ENCODE measurements around the gene COPA. TPM values are rescaled to one million over a fixed set of nuclear protein-coding genes. Genes with fewer than 3 reads are reported as not detected.

COPA gene
- total and polyA plus RNA-seq, 5 experiments from 2014 or later = 101 to 124 (median 120) TPM

DNA sequence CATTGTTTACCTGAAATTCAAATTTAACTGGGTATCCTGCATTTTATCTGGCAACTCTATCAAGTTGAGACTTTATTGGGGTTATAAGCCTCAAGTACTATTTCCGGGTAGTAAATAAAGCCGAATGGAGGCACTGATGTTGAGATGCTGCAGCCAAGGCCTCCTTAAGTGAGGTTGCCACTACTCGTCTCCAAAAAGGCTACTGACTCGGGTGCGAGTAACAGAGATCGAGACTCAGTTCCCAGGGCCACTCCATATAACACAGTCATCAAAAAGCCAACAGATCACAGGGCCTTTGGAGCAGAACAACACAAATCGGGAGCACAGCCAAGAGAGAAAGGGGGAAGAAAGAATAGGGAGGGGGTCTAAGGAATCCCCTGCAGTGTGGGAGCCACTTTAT, 524 bp downstream of the COPA start:
- peak; percentile 1 to 2 for ATAC-seq
- Mint-ChIP-seq H3K4me3 (peak overlapping the region; percentile 95 to 100 (median 100)), H3K4me1 (peaks cover 31 to 78% (median 61%) of the 10 kb centered on the region in 4 donors), H3K36me3 (peaks cover 10 to 51% (median 11%) of the 10 kb centered on the region in 3 donors), H3K27ac (peak overlapping the region; percentile 100), H3K27me3 (no peaks in the 10 kb centered on the region), H3K9me3 (no peaks in the 10 kb centered on the region)
- POLR2A ChIA-PET = no interaction called here
- DNase-seq = no peak

DNA sequence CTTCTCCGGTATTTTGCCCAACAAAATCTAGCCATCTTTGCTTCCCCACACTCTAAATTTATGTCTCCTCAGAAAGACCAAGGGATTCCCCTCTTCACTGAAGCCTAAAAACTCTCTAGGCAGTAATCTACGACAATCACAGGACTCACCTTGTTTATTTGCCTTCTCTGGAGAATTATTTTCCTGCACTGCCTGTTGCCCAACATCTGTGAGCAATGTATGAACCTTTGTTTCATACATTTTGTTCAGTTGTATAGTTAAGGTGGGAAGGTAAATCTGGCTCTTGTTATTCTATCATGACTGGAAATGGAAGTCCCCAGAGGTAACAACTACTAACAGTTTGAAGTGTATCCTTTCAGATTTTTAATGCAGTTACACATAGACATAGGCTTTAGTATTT, 2.2 kb downstream of the COPA start:
- Mint-ChIP-seq H3K9me3 (no peaks in the 10 kb centered on the region), H3K27ac (peak overlapping the region in 9 of 10 donors; percentile 17 to 100 (median 58)), H3K4me3 (peak overlapping the region in 7 of 10 donors; percentile 9 to 100 (median 95)), H3K4me1 (peaks cover 28 to 63% (median 52%) of the 10 kb centered on the region in 4 donors), H3K27me3 (no peaks in the 10 kb centered on the region), H3K36me3 (peaks cover 10 to 55% (median 11%) of the 10 kb centered on the region in 3 donors)
- no peak for DNase-seq
- POLR2A ChIA-PET = no interaction called here
- no peak for ATAC-seq

DNA sequence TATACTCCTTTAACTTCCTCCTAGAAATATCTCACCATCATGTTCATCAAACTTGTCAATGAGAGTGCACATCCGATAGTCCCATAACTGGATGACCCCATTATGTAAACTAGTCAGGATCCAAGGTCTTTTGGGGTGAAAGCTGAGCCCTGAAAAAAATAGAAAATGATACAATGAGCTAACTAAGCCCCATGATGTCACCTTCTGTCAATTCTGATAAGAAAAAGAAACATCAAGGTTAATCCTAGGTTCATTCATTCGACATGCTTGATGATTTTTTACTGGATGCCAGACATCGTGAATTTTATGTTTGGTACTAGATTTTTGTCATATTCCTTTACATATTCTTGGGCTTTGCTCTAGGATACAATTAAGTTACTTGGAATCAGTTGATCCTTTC, 2.9 kb downstream of the COPA start:
- POLR2A ChIA-PET = no interaction called here
- DNase-seq (no peak), ATAC-seq (no peak)
- H3K9me3 Mint-ChIP-seq = no peaks in the 10 kb centered on the region
- peaks cover 10 to 55% (median 11%) of the 10 kb centered on the region in 3 donors for H3K36me3 Mint-ChIP-seq
- peak overlapping the region in 5 of 10 donors; percentile 17 to 100 (median 58) for H3K27ac Mint-ChIP-seq
- H3K4me1 Mint-ChIP-seq = peaks cover 28 to 63% (median 49%) of the 10 kb centered on the region in 4 donors
- H3K27me3 Mint-ChIP-seq = no peaks in the 10 kb centered on the region
- H3K4me3 Mint-ChIP-seq = peak overlapping the region in 2 of 10 donors; percentile 10 to 26

DNA sequence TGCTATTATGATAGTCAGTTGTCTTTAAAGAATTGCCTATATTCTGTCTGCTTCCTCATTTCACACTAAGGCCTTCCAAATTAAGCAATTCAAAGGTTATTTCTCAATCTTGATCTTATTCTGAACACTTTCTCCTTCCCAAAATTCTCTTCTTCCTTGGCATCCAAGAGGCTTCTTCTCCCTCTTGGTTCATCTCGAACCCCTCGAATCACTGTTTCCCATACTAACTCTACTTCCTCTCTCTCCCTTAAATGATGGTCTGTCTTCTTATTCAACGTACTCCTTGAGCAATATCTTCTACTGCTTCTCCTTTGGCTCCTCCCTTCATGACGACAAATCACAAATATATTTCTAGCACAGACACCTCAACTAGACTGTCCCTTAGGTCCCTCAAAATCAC, 4.5 kb downstream of the COPA start:
- H3K27ac Mint-ChIP-seq = peak overlapping the region in 3 of 10 donors; percentile 23 to 71 (median 27)

DNA sequence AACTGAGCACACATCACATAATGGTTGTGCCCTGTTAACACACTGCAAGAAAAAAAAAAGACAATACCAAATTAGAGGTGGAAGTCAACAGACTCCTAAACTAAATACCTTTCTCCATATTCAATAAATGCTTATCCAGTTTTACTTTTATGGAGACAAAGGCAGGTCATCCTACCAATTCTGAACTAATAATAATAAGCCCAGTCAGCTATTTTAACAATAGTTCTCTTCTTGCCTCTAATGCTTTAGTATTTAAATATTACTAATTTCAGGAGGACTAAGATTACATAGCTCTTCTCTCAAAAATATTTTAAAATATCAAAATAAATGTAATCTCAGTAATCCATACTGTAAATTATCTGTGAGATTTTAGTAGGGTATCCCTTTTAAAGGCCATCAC, 10.5 kb downstream of the COPA start:
- peaks cover 6 to 90% (median 20%) of the 10 kb centered on the region in 3 donors for H3K36me3 Mint-ChIP-seq

More for the DNA sequence above, 4.5 kb downstream of the COPA start:
- Mint-ChIP-seq H3K27me3 (no peaks in the 10 kb centered on the region), H3K4me3 (no peak overlapping the region), H3K36me3 (peaks cover 10 to 66% (median 11%) of the 10 kb centered on the region in 3 donors), H3K9me3 (no peaks in the 10 kb centered on the region), H3K4me1 (peaks cover 25 to 48% (median 38%) of the 10 kb centered on the region in 4 donors)
- POLR2A ChIA-PET = interaction anchor here (0.5 kb wide), 1 partner anchor 550 kb away, joined by 3 read pairs; no protein-coding TSS in a partner anchor
- no peak for ATAC-seq
- no peak for DNase-seq

DNA sequence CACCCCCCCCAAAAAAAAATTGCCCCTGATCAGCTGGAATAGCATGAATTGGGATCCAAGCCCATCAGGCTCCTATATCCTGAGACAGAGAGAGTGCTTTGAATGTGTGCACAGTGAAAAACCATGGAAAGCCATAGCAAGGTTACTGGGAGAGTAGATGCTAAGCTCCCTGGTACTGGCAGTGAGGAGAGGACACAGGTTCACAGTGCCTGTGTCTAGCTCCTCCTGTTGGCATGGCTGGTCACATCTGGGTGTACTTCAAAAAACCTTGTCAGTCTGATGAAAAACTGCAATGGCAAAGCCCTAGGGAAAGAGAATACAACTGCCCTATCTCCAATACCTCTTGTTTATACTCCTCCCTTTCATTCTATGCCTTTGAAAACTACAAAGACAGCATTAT, 12.9 kb downstream of the COPA start:
- DNase-seq (no peak), ATAC-seq (no peak)
- POLR2A ChIA-PET = no interaction called here
- Mint-ChIP-seq H3K36me3 (peaks cover 6 to 94% (median 28%) of the 10 kb centered on the region in 3 donors), H3K27ac (peak overlapping the region in 3 of 10 donors; percentile 2 to 37 (median 8)), H3K9me3 (no peaks in the 10 kb centered on the region), H3K4me1 (peaks cover 0 to 10% (median under 1%) of the 10 kb centered on the region in 4 donors), H3K4me3 (no peak overlapping the region), H3K27me3 (no peaks in the 10 kb centered on the region)

More for the DNA sequence above, 10.5 kb downstream of the COPA start:
- H3K4me3 Mint-ChIP-seq = no peak overlapping the region
- peaks cover 0 to 10% (median under 1%) of the 10 kb centered on the region in 4 donors for H3K4me1 Mint-ChIP-seq
- POLR2A ChIA-PET = interaction anchor here (0.5 to 1.5 kb wide), 2 partner anchors 38 to 57 kb away, joined by 3 to 5 read pairs; no protein-coding TSS in a partner anchor
- no peaks in the 10 kb centered on the region for H3K27me3 Mint-ChIP-seq
- no peak overlapping the region for H3K27ac Mint-ChIP-seq
- DNase-seq = no peak
- ATAC-seq = no peak
- H3K9me3 Mint-ChIP-seq = no peaks in the 10 kb centered on the region

DNA sequence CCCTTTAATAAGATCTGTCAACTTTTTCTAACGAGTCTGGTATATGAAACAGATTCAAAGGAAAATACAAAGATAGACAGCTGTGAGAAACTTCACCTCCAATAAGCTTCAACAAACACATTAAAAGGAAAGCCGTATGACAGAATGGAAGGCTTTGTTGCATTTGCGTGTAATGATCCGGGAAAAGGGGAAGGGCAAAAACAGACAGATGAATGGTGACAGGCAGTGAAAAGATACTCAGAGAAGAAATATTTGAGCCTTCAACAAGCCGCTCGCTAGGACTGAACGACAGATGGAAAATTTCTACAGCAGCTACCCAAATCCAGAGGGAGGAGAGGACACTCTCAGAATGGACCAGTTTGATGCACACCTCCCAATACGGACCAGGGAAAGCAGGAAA, 14.9 kb downstream of the COPA start:
- peak overlapping the region in 3 of 10 donors; percentile 11 to 78 (median 24) for H3K27ac Mint-ChIP-seq
- POLR2A ChIA-PET = no interaction called here
- H3K27me3 Mint-ChIP-seq = no peaks in the 10 kb centered on the region

DNA sequence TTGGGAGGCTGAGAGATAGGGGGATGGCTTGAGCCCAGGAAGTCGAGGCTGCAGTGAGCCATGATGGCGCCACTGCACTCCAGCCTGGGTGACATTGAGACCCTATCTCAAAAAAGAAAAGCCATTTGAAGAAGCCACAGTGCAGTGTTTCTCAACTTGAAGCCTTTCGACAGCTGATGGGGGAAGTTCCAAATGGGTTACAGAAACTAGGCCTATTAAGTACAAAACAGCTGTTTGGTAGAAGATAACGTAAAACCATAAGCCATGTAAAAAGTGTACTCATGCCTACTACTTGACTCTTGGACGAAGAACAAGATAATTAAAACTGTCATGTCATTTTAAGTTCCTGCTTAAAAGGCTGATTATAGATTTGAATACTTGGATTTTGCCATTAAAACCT, 16.6 kb downstream of the COPA start:
- no peak for DNase-seq
- Mint-ChIP-seq H3K27ac (no peak overlapping the region), H3K4me1 (peaks cover 0 to 18% (median 10%) of the 10 kb centered on the region in 4 donors), H3K36me3 (peaks cover 6 to 100% (median 36%) of the 10 kb centered on the region in 3 donors), H3K9me3 (no peaks in the 10 kb centered on the region), H3K4me3 (no peak overlapping the region), H3K27me3 (no peaks in the 10 kb centered on the region)
- ATAC-seq = no peak
- POLR2A ChIA-PET = no interaction called here

More for the DNA sequence above, 14.9 kb downstream of the COPA start:
- DNase-seq = no peak
- peaks cover 6 to 97% (median 36%) of the 10 kb centered on the region in 3 donors for H3K36me3 Mint-ChIP-seq
- ATAC-seq = no peak
- no peaks in the 10 kb centered on the region for H3K9me3 Mint-ChIP-seq
- H3K4me3 Mint-ChIP-seq = no peak overlapping the region
- H3K4me1 Mint-ChIP-seq = peaks cover 0 to 10% (median under 1%) of the 10 kb centered on the region in 4 donors

DNA sequence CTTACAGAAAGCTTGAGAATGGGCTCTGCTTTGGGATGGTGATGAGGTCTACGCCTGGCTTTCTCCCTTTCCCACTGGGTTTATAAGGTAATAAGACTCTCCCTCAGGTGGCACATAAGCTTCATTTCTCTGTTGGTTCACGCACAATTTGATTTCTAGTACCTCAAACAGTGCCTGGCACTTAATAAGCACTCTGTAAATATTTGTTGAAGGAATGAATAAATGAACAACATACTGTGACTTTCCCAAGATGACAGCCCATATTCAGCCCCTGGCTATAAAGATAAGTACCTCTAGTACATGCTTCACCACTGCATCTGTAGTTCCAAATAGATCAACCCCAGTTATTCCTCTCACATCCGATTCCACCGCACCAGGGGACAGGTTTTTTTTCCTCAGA, 17.8 kb downstream of the COPA start:
- H3K27me3 Mint-ChIP-seq = no peaks in the 10 kb centered on the region
- POLR2A ChIA-PET = no interaction called here
- DNase-seq = no peak
- H3K4me3 Mint-ChIP-seq = no peak overlapping the region
- no peaks in the 10 kb centered on the region for H3K9me3 Mint-ChIP-seq
- H3K36me3 Mint-ChIP-seq = peaks cover 6 to 99% (median 42%) of the 10 kb centered on the region in 3 donors
- H3K4me1 Mint-ChIP-seq = peaks cover 7 to 23% (median 10%) of the 10 kb centered on the region in 4 donors
- H3K27ac Mint-ChIP-seq = peak overlapping the region in 2 of 10 donors; percentile 64 to 75
- ATAC-seq = no peak

DNA sequence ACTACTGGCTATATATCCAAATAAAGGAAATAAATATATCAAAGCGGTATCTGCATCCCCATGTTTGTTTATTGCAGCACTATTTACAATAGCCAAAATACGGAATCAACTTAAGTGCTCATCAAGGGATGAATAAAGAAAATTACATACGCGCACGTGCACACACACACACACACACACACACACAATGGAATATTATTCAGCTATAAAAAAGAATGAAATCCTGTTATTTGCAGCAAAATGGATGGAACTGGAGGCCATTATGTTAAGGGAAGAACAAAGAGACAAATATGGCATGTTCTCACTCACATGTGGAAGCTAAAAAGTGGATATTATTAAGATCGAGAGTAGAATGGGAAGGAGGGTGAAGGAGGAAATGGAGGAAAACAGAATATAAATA, 20.2 kb downstream of the COPA start:
- H3K27ac Mint-ChIP-seq = no peak overlapping the region
- H3K4me1 Mint-ChIP-seq = peaks cover 9 to 28% (median 21%) of the 10 kb centered on the region in 4 donors
- POLR2A ChIA-PET = no interaction called here
- H3K4me3 Mint-ChIP-seq = no peak overlapping the region
- H3K36me3 Mint-ChIP-seq = peaks cover 11 to 97% (median 51%) of the 10 kb centered on the region in 3 donors
- no peak for DNase-seq
- no peak for ATAC-seq
- peaks cover 0 to 2% (median 0%) of the 10 kb centered on the region in 9 donors for H3K9me3 Mint-ChIP-seq
- no peaks in the 10 kb centered on the region for H3K27me3 Mint-ChIP-seq

DNA sequence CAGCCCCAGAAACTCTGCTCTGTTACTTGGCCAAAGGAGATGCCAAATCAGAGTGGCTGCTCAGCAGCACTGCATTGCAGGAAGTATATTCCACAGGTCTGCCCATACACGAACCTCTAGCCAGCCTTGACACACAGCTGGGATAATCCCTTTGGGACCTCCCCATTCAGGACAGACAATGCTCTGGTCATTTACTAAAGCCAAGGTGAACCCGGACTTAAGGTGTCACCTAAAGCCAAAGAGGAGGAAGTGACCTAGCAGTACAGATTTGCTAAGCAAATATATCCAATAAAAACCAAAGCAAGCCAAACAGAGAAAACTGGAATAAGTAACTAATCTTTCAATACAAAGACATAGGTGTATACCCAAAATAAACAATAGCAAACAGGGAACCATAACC, 27.7 kb downstream of the COPA start:
- peaks cover 8 to 16% (median 12%) of the 10 kb centered on the region in 4 donors for H3K4me1 Mint-ChIP-seq
- H3K36me3 Mint-ChIP-seq = peaks cover 31 to 96% (median 67%) of the 10 kb centered on the region in 3 donors
- peak overlapping the region in 4 of 10 donors; percentile 55 to 71 (median 66) for H3K27ac Mint-ChIP-seq
- H3K4me3 Mint-ChIP-seq = no peak overlapping the region
- DNase-seq (no peak), ATAC-seq (no peak)
- POLR2A ChIA-PET = no interaction called here
- H3K9me3 Mint-ChIP-seq = peaks cover 7 to 15% (median 10%) of the 10 kb centered on the region in 9 donors
- H3K27me3 Mint-ChIP-seq = no peaks in the 10 kb centered on the region

DNA sequence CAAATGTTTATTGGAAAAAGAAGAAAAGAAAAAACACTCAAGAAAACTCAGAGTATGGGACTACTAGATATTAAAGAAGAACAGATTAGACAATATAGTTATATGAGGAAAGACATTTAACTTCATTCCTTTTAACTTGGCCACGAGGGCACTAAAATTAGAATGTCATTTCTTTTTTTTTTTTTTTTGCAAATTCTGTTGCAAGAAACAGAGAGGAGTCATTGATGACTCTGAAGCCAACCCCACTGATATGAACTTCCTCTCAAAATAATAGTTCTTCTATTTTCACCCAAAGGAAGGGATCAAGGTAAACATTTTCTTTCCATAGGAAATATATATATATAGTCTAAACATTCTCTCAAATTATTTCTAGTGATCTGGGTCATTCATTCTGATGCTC, 33.5 kb downstream of the COPA start:
- Mint-ChIP-seq H3K9me3 (no peaks in the 10 kb centered on the region), H3K27ac (peak overlapping the region in 4 of 10 donors; percentile 6 to 63 (median 36)), H3K4me1 (peaks cover 0 to 3% (median 1%) of the 10 kb centered on the region in 4 donors), H3K27me3 (no peaks in the 10 kb centered on the region), H3K36me3 (peaks cover 5 to 95% (median 35%) of the 10 kb centered on the region in 3 donors), H3K4me3 (no peak overlapping the region)
- POLR2A ChIA-PET = no interaction called here
- ATAC-seq (no peak), DNase-seq (no peak)

DNA sequence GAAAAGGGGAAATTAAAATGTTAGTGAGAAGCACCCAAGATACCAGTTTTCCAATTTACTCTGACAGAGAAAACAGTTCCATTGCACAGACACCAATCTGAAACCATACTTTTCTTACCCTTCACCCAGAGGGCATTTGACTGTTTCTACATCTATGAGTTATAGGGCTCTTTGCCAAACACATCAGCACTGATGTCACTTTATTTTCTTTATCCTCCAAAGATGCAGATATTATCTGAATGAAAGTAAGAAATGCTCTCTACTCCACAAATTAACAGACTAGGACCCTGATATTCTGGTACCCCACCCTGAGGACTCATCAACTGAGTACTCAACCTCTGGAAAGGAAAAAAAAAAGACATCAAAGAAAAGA, 33.9 kb downstream of the COPA start:
- no peak overlapping the region for H3K4me3 Mint-ChIP-seq
- H3K4me1 Mint-ChIP-seq = peaks cover 0 to 3% (median 1%) of the 10 kb centered on the region in 4 donors
- H3K27me3 Mint-ChIP-seq = no peaks in the 10 kb centered on the region
- POLR2A ChIA-PET = interaction anchor here (0.9 kb wide), 1 partner anchor 25 kb away, joined by 3 read pairs; no protein-coding TSS in a partner anchor
- ATAC-seq (no peak), DNase-seq (no peak)
- H3K9me3 Mint-ChIP-seq = no peaks in the 10 kb centered on the region
- H3K36me3 Mint-ChIP-seq = peaks cover 5 to 93% (median 34%) of the 10 kb centered on the region in 3 donors
- H3K27ac Mint-ChIP-seq = peak overlapping the region in 6 of 10 donors; percentile 6 to 66 (median 36)

All from naive thymus-derived CD8-positive, alpha-beta T cell (primary cell).